Measurements from ENCODE around the gene PRKAB1.

DNA sequence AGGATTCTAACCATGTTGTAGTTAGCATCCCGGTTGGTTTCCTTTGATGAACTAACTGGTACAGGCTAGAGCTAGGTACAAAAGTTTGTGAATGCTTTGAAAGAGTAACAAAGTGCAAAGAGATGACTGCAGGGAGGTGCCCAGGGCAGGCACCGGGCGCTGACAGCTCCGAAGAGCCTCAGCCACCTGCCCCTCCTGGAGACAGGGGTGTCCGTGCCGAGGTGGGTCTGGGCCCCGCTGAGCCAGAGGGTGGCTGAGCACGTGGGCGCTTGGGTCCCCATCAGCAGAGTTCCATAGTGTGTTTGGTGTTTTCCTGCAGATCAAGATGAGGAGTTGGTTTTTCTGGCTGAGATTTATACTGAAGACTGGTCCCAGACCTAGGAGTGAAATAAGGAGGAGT is 19.9 kb downstream of the PRKAB1 start:
- TF ChIP-seq, protein P1, sequence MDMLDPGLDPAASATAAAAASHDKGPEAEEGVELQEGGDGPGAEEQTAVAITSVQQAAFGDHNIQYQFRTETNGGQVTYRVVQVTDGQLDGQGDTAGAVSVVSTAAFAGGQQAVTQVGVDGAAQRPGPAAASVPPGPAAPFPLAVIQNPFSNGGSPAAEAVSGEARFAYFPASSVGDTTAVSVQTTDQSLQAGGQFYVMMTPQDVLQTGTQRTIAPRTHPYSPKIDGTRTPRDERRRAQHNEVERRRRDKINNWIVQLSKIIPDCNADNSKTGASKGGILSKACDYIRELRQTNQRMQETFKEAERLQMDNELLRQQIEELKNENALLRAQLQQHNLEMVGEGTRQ (CRISPR knock-in tag; IDR thresholded peaks at IDR 0.05): no peak
- TF ChIP-seq, protein P2, sequence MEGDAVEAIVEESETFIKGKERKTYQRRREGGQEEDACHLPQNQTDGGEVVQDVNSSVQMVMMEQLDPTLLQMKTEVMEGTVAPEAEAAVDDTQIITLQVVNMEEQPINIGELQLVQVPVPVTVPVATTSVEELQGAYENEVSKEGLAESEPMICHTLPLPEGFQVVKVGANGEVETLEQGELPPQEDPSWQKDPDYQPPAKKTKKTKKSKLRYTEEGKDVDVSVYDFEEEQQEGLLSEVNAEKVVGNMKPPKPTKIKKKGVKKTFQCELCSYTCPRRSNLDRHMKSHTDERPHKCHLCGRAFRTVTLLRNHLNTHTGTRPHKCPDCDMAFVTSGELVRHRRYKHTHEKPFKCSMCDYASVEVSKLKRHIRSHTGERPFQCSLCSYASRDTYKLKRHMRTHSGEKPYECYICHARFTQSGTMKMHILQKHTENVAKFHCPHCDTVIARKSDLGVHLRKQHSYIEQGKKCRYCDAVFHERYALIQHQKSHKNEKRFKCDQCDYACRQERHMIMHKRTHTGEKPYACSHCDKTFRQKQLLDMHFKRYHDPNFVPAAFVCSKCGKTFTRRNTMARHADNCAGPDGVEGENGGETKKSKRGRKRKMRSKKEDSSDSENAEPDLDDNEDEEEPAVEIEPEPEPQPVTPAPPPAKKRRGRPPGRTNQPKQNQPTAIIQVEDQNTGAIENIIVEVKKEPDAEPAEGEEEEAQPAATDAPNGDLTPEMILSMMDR (IDR thresholded peaks at IDR 0.05): no peak
- TF ChIP-seq, protein P3, sequence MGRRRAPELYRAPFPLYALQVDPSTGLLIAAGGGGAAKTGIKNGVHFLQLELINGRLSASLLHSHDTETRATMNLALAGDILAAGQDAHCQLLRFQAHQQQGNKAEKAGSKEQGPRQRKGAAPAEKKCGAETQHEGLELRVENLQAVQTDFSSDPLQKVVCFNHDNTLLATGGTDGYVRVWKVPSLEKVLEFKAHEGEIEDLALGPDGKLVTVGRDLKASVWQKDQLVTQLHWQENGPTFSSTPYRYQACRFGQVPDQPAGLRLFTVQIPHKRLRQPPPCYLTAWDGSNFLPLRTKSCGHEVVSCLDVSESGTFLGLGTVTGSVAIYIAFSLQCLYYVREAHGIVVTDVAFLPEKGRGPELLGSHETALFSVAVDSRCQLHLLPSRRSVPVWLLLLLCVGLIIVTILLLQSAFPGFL (CRISPR knock-in tag; IDR thresholded peaks at IDR 0.05; ENCODE audit: borderline replicate concordance): no peak
- TF ChIP-seq, protein P4, sequence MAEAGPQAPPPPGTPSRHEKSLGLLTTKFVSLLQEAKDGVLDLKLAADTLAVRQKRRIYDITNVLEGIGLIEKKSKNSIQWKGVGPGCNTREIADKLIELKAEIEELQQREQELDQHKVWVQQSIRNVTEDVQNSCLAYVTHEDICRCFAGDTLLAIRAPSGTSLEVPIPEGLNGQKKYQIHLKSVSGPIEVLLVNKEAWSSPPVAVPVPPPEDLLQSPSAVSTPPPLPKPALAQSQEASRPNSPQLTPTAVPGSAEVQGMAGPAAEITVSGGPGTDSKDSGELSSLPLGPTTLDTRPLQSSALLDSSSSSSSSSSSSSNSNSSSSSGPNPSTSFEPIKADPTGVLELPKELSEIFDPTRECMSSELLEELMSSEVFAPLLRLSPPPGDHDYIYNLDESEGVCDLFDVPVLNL (CRISPR knock-in tag; IDR thresholded peaks at IDR 0.05; ENCODE audit: borderline replicate concordance, low read depth): no peak
- TF ChIP-seq FOXJ3 (CRISPR knock-in tag; IDR thresholded peaks at IDR 0.05; ENCODE audit: borderline replicate concordance) (no peak), KAT7 (CRISPR knock-in tag; IDR thresholded peaks at IDR 0.05; ENCODE audit: borderline replicate concordance) (no peak), HMGA2 (CRISPR knock-in tag; IDR thresholded peaks at IDR 0.05) (no peak), ZNF263 (CRISPR knock-in tag; IDR thresholded peaks at IDR 0.05; ENCODE audit: low read depth) (no peak)
